Stomach (tissue), 9 donors: ENCODE data around the gene NID2. TPM values are rescaled to one million over a fixed set of nuclear protein-coding genes. Genes with fewer than 3 reads are reported as not detected.

Experiments
- DNase-seq, 2 donors: peaks; one replicate each; pipeline versions ENCODE4 v3.0.0 to v3.0.0-alpha.2; 2013 to 2019
- H3K27ac ChIP-seq, 5 donors: fragments of 200-600 bp in 4 of 5; sonication (generic) in 4 of 5; one replicate each; pipeline ENCODE4 v1.5.1; 2013 to 2019; ENCODE audit warnings: mild to moderate bottlenecking in 1 of 5, moderate library complexity in 1 of 5
- H3K27me3 ChIP-seq, 3 donors: fragments of 200-600 bp; sonication (generic); one replicate each; pipeline ENCODE4 v1.5.1; 2017 to 2019; ENCODE audit warnings: mixed run types in 1 of 3
- H3K36me3 ChIP-seq, 4 donors: fragments of 200-600 bp; sonication (generic); 1 replicate in 3 of 4; 2 replicates in 1 of 4; pipeline ENCODE4 v1.5.1; 2016 to 2019
- H3K4me1 ChIP-seq, 4 donors: fragments of 200-600 bp; sonication (generic); one replicate each; pipeline ENCODE4 v1.5.1; 2016 to 2019
- H3K4me3 ChIP-seq, 4 donors: fragments of 200-600 bp; sonication (generic) in 3 of 4; one replicate each; pipeline ENCODE4 v1.5.1; 2016 to 2019; ENCODE audit warnings: mild to moderate bottlenecking in 1 of 4
- H3K9me3 ChIP-seq, 4 donors: fragments of 200-600 bp; sonication (generic); one replicate each; pipeline ENCODE4 v1.5.1; 2016 to 2019
- EP300 ChIP-seq: sonication (generic); formaldehyde crosslinking; IDR thresholded peaks from one replicate; pipeline ENCODE4 v1.6.1; 2017; ENCODE audit warnings: antibody characterized with exemption
- POLR2A ChIP-seq, 4 donors: fragments of 450-650 bp; IDR thresholded peaks; one replicate each; pipeline ENCODE4 v1.6.1; 2016; ENCODE audit warnings: antibody characterized with exemption in 4 of 4, control low read depth in 2 of 4, mild to moderate bottlenecking in 1 of 4, moderate library complexity in 1 of 4
- POLR2AphosphoS5 ChIP-seq, 3 donors: sonication (generic); formaldehyde crosslinking; IDR thresholded peaks; one replicate each; pipeline ENCODE4 v1.6.1; 2016; ENCODE audit warnings: antibody characterized with exemption in 3 of 3
- WGBS, 5 donors: extraction: QIAGEN DNeasy Blood & Tissue Kit in 3 of 5; methylation state at CpG; one replicate each; pipeline versions ENCODE4 v1.1.5 to v1.1.7; 2013 to 2018; 5-methylcytosine and 5-hydroxymethylcytosine counted together
- intact Hi-C: fragments of 100-400 bp; cut with DNase I; formaldehyde crosslinking; loops from one replicate; pipeline ENCODE4 v1.15.1; 2023; ENCODE audit warnings: low total_unique reads
- polyA plus RNA-seq, 3 donors: library from polyadenylated mRNA; stranded (reverse); fragments of 200-250 nt; gene quantifications; one replicate each; pipeline ENCODE4 v1.2.3, GENCODE V29; 2013
- total RNA-seq, 5 donors: library from RNA; depleted of rRNA; stranded (reverse); fragments of >200 nt; gene quantifications; one replicate each; pipeline versions ENCODE4 v1.1.0 to v1.2.3, GENCODE V29; 2014 to 2016
- TF ChIP-seq, protein P1 (sequence below), 7 experiments: fragments of 450-650 bp in 4 of 7; fragments of 200-600 bp in 3 of 7; sonication (generic) in 3 of 7; IDR thresholded peaks; one replicate each; pipeline ENCODE4 v1.5.1; 2016 to 2019; ENCODE audit warnings: antibody characterized with exemption in 7 of 7, control low read depth in 2 of 7, mild to moderate bottlenecking in 1 of 7
- donor health status: healthy with polysubstance abuse.
- donor health status: Bipolar disorder and iron deficiency.
- donor health status: healthy.

The NID2 gene
- total and polyA plus RNA-seq, 8 donors = 1.7 to 67.0 (median 14.2) TPM

DNA sequence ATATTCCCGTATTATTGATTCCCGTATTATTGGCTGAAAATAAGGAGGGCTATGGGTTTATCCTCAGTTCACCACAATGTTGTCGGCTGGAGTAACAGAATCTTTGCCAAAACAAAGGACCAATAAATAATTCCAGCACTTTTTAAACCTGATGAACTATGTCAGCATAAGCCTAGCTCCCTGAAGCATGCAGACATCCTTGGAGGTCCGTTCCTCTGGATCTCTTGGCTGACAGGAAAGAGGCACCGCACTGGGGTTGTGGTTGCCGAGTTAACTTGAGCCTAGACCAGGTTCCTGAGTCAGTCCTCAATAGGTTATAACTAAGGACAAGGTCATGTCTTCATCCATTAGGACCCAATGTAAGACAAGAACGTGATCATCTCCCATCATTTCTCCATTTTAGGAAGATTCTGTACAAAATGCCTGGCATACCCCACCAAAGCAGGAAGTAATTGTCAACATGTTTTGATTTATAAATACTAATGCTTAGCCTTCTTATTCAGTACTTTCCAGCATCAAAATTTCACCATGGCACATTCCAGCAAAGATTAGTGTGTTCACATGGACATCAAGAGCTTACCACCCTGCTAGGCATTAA lies 36.6 kb downstream of the NID2 start:
- Histone ChIP-seq H3K27me3 (no peaks in the 10 kb centered on the region), H3K4me1 (peaks cover 0 to 11% (median 0%) of the 10 kb centered on the region in 4 donors), H3K9me3 (no peaks in the 10 kb centered on the region), H3K36me3 (peaks cover 0 to 28% (median 6%) of the 10 kb centered on the region in 4 donors), H3K4me3 (no peak overlapping the region), H3K27ac (peak overlapping the region in 4 of 5 donors; percentile 43 to 67 (median 56))
- 54 to 67% (median 63%) methylated on average over 7 of the region's 7 CpGs for WGBS, 5 donors
- no peak for DNase-seq
- intact Hi-C loops = no loop called here
- TF ChIP-seq POLR2AphosphoS5 (IDR thresholded peaks at IDR 0.05) (no peak), EP300 (no peak), POLR2A (IDR thresholded peaks at IDR 0.05) (no peak)
- TF ChIP-seq, protein P1, sequence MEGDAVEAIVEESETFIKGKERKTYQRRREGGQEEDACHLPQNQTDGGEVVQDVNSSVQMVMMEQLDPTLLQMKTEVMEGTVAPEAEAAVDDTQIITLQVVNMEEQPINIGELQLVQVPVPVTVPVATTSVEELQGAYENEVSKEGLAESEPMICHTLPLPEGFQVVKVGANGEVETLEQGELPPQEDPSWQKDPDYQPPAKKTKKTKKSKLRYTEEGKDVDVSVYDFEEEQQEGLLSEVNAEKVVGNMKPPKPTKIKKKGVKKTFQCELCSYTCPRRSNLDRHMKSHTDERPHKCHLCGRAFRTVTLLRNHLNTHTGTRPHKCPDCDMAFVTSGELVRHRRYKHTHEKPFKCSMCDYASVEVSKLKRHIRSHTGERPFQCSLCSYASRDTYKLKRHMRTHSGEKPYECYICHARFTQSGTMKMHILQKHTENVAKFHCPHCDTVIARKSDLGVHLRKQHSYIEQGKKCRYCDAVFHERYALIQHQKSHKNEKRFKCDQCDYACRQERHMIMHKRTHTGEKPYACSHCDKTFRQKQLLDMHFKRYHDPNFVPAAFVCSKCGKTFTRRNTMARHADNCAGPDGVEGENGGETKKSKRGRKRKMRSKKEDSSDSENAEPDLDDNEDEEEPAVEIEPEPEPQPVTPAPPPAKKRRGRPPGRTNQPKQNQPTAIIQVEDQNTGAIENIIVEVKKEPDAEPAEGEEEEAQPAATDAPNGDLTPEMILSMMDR (IDR thresholded peaks at IDR 0.05) = no peak

DNA sequence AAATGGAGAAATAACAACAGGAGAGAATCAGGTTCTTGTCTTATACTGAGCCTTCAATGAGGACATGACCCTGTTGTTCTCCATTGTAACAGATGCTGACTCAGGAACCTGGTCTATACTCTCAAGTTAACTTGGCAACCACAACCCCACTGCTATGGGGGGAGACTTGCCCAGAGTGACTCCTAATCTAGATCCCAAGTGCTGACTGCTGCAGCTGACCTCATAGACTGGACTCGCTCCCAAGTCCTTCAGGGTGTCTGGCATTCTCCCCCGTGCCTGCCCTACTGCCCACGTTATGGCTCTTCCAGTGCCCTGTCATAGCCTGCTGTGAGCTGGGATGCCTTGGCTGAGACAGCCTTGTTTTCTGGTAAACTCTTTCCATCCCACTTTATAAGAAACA lies 37.1 kb downstream of the NID2 start:
- peaks cover 0 to 28% (median 7%) of the 10 kb centered on the region in 4 donors for H3K36me3 ChIP-seq
- no peaks in the 10 kb centered on the region for H3K9me3 ChIP-seq
- no peak for DNase-seq
- TF ChIP-seq POLR2AphosphoS5 (IDR thresholded peaks at IDR 0.05) (peak in 2 of 3 donors; percentile 10 to 53), POLR2A (IDR thresholded peaks at IDR 0.05) (no peak)
- WGBS, 5 donors = 57 to 81% (median 68%) methylated on average over 3 of the region's 3 CpGs
- intact Hi-C loops = no loop called here
- no peak overlapping the region for H3K4me3 ChIP-seq
- H3K4me1 ChIP-seq = peaks cover 0 to 13% (median 0%) of the 10 kb centered on the region in 4 donors
- peak overlapping the region in 4 of 5 donors; percentile 43 to 67 (median 56) for H3K27ac ChIP-seq
- no peaks in the 10 kb centered on the region for H3K27me3 ChIP-seq

DNA sequence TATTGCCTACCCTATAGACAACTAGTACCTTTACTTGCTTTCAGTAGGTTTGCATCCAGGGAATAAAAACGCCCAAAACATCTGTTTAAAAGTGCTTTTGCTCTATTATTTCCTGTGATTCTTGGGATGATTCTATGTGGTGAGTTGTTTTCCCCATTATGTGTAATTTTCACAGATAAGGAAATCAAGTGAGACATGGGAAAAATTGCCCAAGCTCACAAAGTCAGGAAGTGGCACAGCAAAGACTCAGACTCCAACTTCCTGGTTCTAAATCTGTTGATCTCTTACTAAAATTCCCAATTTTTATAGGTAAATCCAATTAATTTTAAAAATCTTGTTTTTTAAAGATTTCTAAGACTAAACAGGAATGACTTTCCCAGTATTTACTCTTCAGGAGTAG lies 39.0 kb downstream of the NID2 start:
- Histone ChIP-seq H3K27me3 (no peaks in the 10 kb centered on the region), H3K36me3 (peaks cover 0 to 14% (median 7%) of the 10 kb centered on the region in 4 donors), H3K9me3 (no peaks in the 10 kb centered on the region), H3K4me3 (no peak overlapping the region), H3K4me1 (peaks cover 0 to 23% (median 6%) of the 10 kb centered on the region in 4 donors), H3K27ac (no peak overlapping the region)
- TF ChIP-seq POLR2A (IDR thresholded peaks at IDR 0.05) = no peak
- TF ChIP-seq, protein P1 (IDR thresholded peaks at IDR 0.05) = no peak
- DNase-seq = no peak
- intact Hi-C loops = no loop called here
- 67 to 78% (median 74%) methylated on average over 1 of the region's 1 CpG for WGBS, 5 donors

DNA sequence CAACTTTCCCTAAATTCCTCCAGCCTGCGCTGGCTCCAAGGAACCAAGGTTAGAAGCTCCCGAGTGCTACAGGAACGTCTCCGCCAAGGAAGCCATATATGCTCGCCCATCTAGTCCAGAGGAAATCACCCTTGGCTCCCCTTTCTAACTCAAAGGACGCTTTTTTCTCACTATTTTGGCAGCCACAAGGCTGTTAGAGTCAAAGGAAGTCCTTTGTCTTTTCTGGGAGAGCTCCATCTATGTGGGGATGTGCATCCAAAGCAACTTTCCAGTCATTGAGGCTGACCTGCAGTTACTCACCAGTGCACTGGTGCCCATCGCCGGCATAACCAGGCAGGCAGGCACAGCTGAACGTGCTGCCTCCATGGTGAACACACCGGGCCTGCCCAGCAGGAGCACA lies 42.0 kb downstream of the NID2 start:
- no peak overlapping the region for H3K4me3 ChIP-seq
- H3K27ac ChIP-seq = peak overlapping the region in 2 of 5 donors; percentile 35 to 55
- H3K4me1 ChIP-seq = peaks cover 0 to 41% (median 14%) of the 10 kb centered on the region in 4 donors
- 72 to 92% (median 84%) methylated on average over 10 of the region's 10 CpGs for WGBS, 5 donors
- DNase-seq = no peak
- TF ChIP-seq, protein P1 (IDR thresholded peaks at IDR 0.05) = no peak
- TF ChIP-seq POLR2A (IDR thresholded peaks at IDR 0.05) = no peak
- no peak for TF ChIP-seq EP300
- no peak for TF ChIP-seq POLR2AphosphoS5 (IDR thresholded peaks at IDR 0.05)
- intact Hi-C loops = no loop called here
- H3K36me3 ChIP-seq = peaks cover 0 to 14% (median 7%) of the 10 kb centered on the region in 4 donors
- no peaks in the 10 kb centered on the region for H3K27me3 ChIP-seq
- H3K9me3 ChIP-seq = no peaks in the 10 kb centered on the region

DNA sequence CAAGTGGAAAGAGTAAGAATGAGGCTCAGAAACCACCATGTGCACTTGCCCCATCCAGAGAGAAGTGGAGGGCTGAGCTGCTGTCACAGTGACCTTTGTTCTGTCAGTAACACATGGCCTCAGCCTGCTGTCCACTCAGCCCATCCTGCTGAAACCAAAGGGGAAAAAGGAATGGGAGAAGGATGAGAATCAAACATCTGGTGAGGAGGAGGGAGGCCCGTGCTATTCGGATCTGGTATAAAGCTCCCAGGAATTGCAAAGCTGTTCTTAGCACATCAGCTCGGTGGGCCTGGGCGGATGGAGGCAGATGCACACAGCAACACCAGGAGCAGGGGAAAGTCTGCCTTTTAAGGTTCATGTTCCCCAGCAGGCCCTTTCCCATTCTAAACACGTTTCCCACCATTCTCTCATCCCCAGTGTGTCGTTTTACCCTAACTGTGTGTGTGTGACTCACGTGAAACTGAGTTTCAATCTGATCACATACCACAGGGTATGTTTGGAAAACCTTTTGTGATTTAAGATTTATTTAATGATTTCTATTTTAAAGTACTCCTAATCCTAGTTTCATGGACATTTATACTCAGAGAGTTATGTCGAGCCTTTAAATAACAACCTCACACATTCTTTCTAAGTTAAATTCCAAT lies 42.7 kb downstream of the NID2 start:
- Histone ChIP-seq H3K27me3 (no peaks in the 10 kb centered on the region), H3K4me3 (no peak overlapping the region), H3K36me3 (peaks cover 0 to 14% (median 7%) of the 10 kb centered on the region in 4 donors), H3K27ac (peak overlapping the region in 3 of 5 donors; percentile 6 to 55 (median 35)), H3K4me1 (peaks cover 0 to 40% (median 17%) of the 10 kb centered on the region in 4 donors), H3K9me3 (no peaks in the 10 kb centered on the region)
- TF ChIP-seq POLR2AphosphoS5 (IDR thresholded peaks at IDR 0.05) = no peak
- DNase-seq = no peak
- intact Hi-C loops = no loop called here
- 80 to 90% (median 83%) methylated on average over 8 of the region's 8 CpGs for WGBS, 5 donors
